Heart left ventricle (tissue), 16 donors: ENCODE results near the gene CXCL5. TPM values are rescaled to one million over a fixed set of nuclear protein-coding genes. Genes with fewer than 3 reads are reported as not detected.
"Not testable (repeated sequence)": the region's sequence is repeated elsewhere in the genome, so short reads cannot be mapped to it uniquely, and the experiment has no call there.

ENCODE experiments used
- ATAC-seq, 4 donors: fragments of 200-7000 bp; cut with Tn5 transposase; one replicate each; pipeline ENCODE4 v1.9.1; 2020 to 2022; ENCODE audit warnings: moderate library complexity in 4 of 4, mild to moderate bottlenecking in 3 of 4, moderate number of reproducible peaks in 1 of 4
- DNase-seq, 5 donors: peaks; one replicate each; pipeline ENCODE4 v3.0.0-alpha.2; 2020
- H3K27ac ChIP-seq, 12 donors: fragments of 200-600 bp; sonication (generic) in 4 of 12; one replicate each; pipeline versions ENCODE4 v1.5.0 to v1.8.0; 2016 to 2022; ENCODE audit warnings: mild to moderate bottlenecking in 2 of 12
- H3K27me3 ChIP-seq, 9 donors: fragments of 200-600 bp; sonication (generic) in 2 of 9; one replicate each; pipeline versions ENCODE4 v1.5.1 to v1.8.0; 2016 to 2022; ENCODE audit warnings: mild to moderate bottlenecking in 3 of 9
- H3K36me3 ChIP-seq, 9 donors: fragments of 200-600 bp; sonication (generic) in 2 of 9; one replicate each; pipeline versions ENCODE4 v1.5.0 to v1.8.0; 2018 to 2022; ENCODE audit warnings: mild to moderate bottlenecking in 2 of 9
- H3K4me1 ChIP-seq, 12 donors: fragments of 200-600 bp; sonication (generic) in 4 of 12; one replicate each; pipeline versions ENCODE4 v1.5.0 to v1.8.0; 2016 to 2022; ENCODE audit warnings: mild to moderate bottlenecking in 3 of 12
- H3K4me3 ChIP-seq, 12 donors: fragments of 200-600 bp; sonication (generic) in 4 of 12; one replicate each; pipeline versions ENCODE4 v1.5.0 to v1.8.0; 2017 to 2022; ENCODE audit warnings: mild to moderate bottlenecking in 9 of 12, moderate library complexity in 4 of 12
- H3K9me3 ChIP-seq, 12 donors: fragments of 200-600 bp; sonication (generic) in 4 of 12; one replicate each; pipeline versions ENCODE4 v1.5.0 to v1.8.0; 2016 to 2022; ENCODE audit warnings: mild to moderate bottlenecking in 1 of 12
- POLR2A ChIP-seq, 2 donors: fragments of 450-650 bp; IDR thresholded peaks; one replicate each; pipeline ENCODE4 v1.6.1; 2017; ENCODE audit warnings: antibody characterized with exemption in 2 of 2, mild to moderate bottlenecking in 2 of 2, moderate library complexity in 2 of 2
- WGBS, 4 donors: extraction: QIAGEN DNeasy Blood & Tissue Kit in 2 of 4; methylation state at CpG; one replicate each; pipeline versions ENCODE4 v1.1.5 to v1.1.7; 2013 to 2018; 5-methylcytosine and 5-hydroxymethylcytosine counted together
- intact Hi-C, 10 donors: fragments of 100-400 bp; cut with DNase I; formaldehyde crosslinking; loops; one replicate each; pipeline versions ENCODE4 v1.11.1 to v1.14.2; 2022
- polyA plus RNA-seq, 2 donors: library from polyadenylated mRNA; stranded (reverse); fragments of 200-250 nt; gene quantifications; one replicate each; pipeline ENCODE4 v1.2.3, GENCODE V29; 2013
- total RNA-seq, 9 donors: library from RNA; depleted of rRNA in 2 of 9; stranded (reverse); fragments of >200 nt in 2 of 9; fragmentation: NEBNext Ultra II Directional in 3 of 9; extraction: Animal tissue kit (Norgen Biotek cat#: 25700) in 3 of 9; gene quantifications; one replicate each; pipeline versions ENCODE4 v1.1.0 to v1.2.4, GENCODE V29; 2016 to 2023
- TF ChIP-seq, protein P1 (sequence below), 12 donors: fragments of 200-600 bp; sonication (generic) in 4 of 12; IDR thresholded peaks; one replicate each; pipeline versions ENCODE4 v1.5.0 to v1.8.0; 2018 to 2022; ENCODE audit warnings: antibody characterized with exemption in 12 of 12, mild to moderate bottlenecking in 5 of 12
- donor health status: ischemic (EF 13 %, LVEDD 7.1; RV severe dilation, severe dysfunction).
- donor health status: healthy with polysubstance abuse.
- donor health status: DM: no; HTN: yes; CAD: no.
- donor health status: DM: no; HTN: no; CAD: no.
- donor health status: ischemic (EF 25% LVEDD 6.9; RV normal size, moderate dysfunction).
- donor health status: ischemic (EF 25% LVEDD 5.7; RV mildly dilated, moderate dysfunction).
- donor health status: healthy.
- donor health status: DM: yes; HTN: yes; CAD: no.
- donor health status: ischemic (EF 35%, LVEDD 5.7; RV mildly dilated, moderate dysfunction).
- donor health status: nonischemic (EF 11% LVEDD 7.7; RV severe dilation, severe dysfunction).
- donor health status: DM: yes; HTN: yes; CAD: no.
- donor health status: PGD.
- donor health status: ischemic (EF 29% LVEDD 5.4; RV normal size, mild dysfunction).
- donor health status: nonischemic (EF 23%, LVEDD 6.1; RV moderate dilation, normal function).

The CXCL5 gene
- total and polyA plus RNA-seq, 11 donors: 0.08 to 0.51 (median 0.10) TPM; not detected in 8

GRCh38 chr4:73964862-73965611 lies 33.4 kb downstream of the CXCL5 start:
- Histone ChIP-seq H3K4me3 (no peak overlapping the region), H3K27me3 (peaks cover 0 to 29% (median 0%) of the 10 kb centered on the region in 9 donors), H3K27ac (no peak overlapping the region), H3K9me3 (peaks cover 0 to 21% (median 2%) of the 10 kb centered on the region in 12 donors), H3K4me1 (no peaks in the 10 kb centered on the region), H3K36me3 (no peaks in the 10 kb centered on the region)
- intact Hi-C loops: no loop called here
- ATAC-seq (peak in 1 of 4 donors; percentile 22), DNase-seq (no peak)
- 47 to 54% (median 50%) methylated on average over 7 of the region's 7 CpGs for WGBS, 4 donors
- TF ChIP-seq, protein P1, sequence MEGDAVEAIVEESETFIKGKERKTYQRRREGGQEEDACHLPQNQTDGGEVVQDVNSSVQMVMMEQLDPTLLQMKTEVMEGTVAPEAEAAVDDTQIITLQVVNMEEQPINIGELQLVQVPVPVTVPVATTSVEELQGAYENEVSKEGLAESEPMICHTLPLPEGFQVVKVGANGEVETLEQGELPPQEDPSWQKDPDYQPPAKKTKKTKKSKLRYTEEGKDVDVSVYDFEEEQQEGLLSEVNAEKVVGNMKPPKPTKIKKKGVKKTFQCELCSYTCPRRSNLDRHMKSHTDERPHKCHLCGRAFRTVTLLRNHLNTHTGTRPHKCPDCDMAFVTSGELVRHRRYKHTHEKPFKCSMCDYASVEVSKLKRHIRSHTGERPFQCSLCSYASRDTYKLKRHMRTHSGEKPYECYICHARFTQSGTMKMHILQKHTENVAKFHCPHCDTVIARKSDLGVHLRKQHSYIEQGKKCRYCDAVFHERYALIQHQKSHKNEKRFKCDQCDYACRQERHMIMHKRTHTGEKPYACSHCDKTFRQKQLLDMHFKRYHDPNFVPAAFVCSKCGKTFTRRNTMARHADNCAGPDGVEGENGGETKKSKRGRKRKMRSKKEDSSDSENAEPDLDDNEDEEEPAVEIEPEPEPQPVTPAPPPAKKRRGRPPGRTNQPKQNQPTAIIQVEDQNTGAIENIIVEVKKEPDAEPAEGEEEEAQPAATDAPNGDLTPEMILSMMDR (IDR thresholded peaks at IDR 0.05): peak in 2 of 12 donors; percentile 17 to 18
- TF ChIP-seq POLR2A (IDR thresholded peaks at IDR 0.05): no peak

GRCh38 chr4:73962724-73963123 lies 35.8 kb downstream of the CXCL5 start:
- WGBS, 4 donors: 55 to 70% (median 62%) methylated on average over 2 of the region's 2 CpGs
- ATAC-seq (no peak), DNase-seq (no peak)
- Histone ChIP-seq H3K9me3 (peaks cover 0 to 29% (median 4%) of the 10 kb centered on the region in 12 donors), H3K4me1 (no peaks in the 10 kb centered on the region), H3K27ac (no peak overlapping the region), H3K27me3 (peaks cover 0 to 20% (median 0%) of the 10 kb centered on the region in 9 donors), H3K4me3 (no peak overlapping the region), H3K36me3 (no peaks in the 10 kb centered on the region)
- TF ChIP-seq, protein P1 (IDR thresholded peaks at IDR 0.05): no peak
- TF ChIP-seq POLR2A (IDR thresholded peaks at IDR 0.05): no peak
- intact Hi-C loops: no loop called here

- H3K4me3 ChIP-seq, H3K27ac ChIP-seq, ATAC-seq, H3K4me1 ChIP-seq, H3K36me3 ChIP-seq, H3K27me3 ChIP-seq, DNase-seq, intact Hi-C loops: not testable (repeated sequence)
- H3K9me3 ChIP-seq: peaks cover 0 to 29% (median 4%) of the 10 kb centered on the region in 12 donors
- 88 to 98% (median 95%) methylated on average over 1 of the region's 1 CpG for WGBS, 4 donors
Measured at GRCh38 chr4:73959041-73959440, 39.4 kb downstream of the CXCL5 start.

DNA sequence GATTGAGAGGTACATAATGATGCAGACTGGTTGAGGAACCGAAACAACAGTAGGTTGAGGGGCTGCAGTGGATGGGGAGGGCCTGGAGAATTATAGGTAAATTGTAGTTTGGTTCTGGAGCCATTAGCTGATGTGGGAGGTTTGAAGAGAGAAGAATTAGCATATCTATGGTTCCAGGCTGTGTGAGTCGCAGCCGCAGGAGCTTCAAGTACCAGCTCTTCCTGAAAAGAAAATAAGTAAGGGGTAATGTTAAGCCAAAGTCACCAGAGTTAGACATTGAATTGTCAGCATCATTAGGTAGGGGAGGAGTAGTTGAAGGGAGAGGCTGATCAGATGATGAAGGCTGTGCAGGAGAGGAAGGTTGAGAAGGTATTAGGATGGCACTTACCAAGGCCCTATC lies 46.1 kb downstream of the CXCL5 start:
- TF ChIP-seq, protein P1 (IDR thresholded peaks at IDR 0.05): no peak
- no peak for TF ChIP-seq POLR2A (IDR thresholded peaks at IDR 0.05)
- H3K9me3 ChIP-seq: peaks cover 0 to 8% (median 0%) of the 10 kb centered on the region in 12 donors
- WGBS, 4 donors: 85 to 93% (median 89%) methylated on average over 3 of the region's 3 CpGs

GRCh38 chr4:73950376-73950920 lies 48.0 kb downstream of the CXCL5 start:
- DNase-seq, H3K4me1 ChIP-seq, H3K4me3 ChIP-seq, H3K9me3 ChIP-seq, intact Hi-C loops, H3K27ac ChIP-seq, H3K36me3 ChIP-seq, ATAC-seq: not testable (repeated sequence)
- peaks cover 0 to 12% (median 5%) of the 10 kb centered on the region in 9 donors for H3K27me3 ChIP-seq
- 48 to 53% (median 51%) methylated on average over 8 of the region's 8 CpGs for WGBS, 4 donors

More for the DNA sequence above, 46.1 kb downstream of the CXCL5 start:
- no peak for ATAC-seq
- no peaks in the 10 kb centered on the region for H3K27me3 ChIP-seq
- no peaks in the 10 kb centered on the region for H3K4me1 ChIP-seq
- no peak overlapping the region for H3K4me3 ChIP-seq
- H3K27ac ChIP-seq: no peak overlapping the region
- intact Hi-C loops: no loop called here
- no peak for DNase-seq
- no peaks in the 10 kb centered on the region for H3K36me3 ChIP-seq
